ENCODE data around the gene UBAC1.

The UBAC1 gene

GRCh38 chr9:135984072-135984710 lies 23.0 kb upstream of the UBAC1 start:
- TF ChIP-seq POLR2AphosphoS5 (IDR thresholded peaks at IDR 0.05; ENCODE audit: low read depth, low read length) (no peak), SIN3A (IDR thresholded peaks at IDR 0.05; ENCODE audit: borderline replicate concordance, insufficient read depth, low read length) (no peak), FOXP2 (optimal IDR thresholded peaks at IDR 0.05; ENCODE audit: borderline replicate concordance, extremely low read depth, extremely low read length, insufficient read depth) (no peak), TAF1 (IDR thresholded peaks at IDR 0.05; ENCODE audit: borderline replicate concordance, insufficient read depth, low read length) (no peak)
- TF ChIP-seq, protein P1, sequence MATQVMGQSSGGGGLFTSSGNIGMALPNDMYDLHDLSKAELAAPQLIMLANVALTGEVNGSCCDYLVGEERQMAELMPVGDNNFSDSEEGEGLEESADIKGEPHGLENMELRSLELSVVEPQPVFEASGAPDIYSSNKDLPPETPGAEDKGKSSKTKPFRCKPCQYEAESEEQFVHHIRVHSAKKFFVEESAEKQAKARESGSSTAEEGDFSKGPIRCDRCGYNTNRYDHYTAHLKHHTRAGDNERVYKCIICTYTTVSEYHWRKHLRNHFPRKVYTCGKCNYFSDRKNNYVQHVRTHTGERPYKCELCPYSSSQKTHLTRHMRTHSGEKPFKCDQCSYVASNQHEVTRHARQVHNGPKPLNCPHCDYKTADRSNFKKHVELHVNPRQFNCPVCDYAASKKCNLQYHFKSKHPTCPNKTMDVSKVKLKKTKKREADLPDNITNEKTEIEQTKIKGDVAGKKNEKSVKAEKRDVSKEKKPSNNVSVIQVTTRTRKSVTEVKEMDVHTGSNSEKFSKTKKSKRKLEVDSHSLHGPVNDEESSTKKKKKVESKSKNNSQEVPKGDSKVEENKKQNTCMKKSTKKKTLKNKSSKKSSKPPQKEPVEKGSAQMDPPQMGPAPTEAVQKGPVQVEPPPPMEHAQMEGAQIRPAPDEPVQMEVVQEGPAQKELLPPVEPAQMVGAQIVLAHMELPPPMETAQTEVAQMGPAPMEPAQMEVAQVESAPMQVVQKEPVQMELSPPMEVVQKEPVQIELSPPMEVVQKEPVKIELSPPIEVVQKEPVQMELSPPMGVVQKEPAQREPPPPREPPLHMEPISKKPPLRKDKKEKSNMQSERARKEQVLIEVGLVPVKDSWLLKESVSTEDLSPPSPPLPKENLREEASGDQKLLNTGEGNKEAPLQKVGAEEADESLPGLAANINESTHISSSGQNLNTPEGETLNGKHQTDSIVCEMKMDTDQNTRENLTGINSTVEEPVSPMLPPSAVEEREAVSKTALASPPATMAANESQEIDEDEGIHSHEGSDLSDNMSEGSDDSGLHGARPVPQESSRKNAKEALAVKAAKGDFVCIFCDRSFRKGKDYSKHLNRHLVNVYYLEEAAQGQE (IDR thresholded peaks at IDR 0.05; ENCODE audit: insufficient read depth in 1 of 2, low read depth in 2 of 2, low read length in 2 of 2), result no peak

DNA sequence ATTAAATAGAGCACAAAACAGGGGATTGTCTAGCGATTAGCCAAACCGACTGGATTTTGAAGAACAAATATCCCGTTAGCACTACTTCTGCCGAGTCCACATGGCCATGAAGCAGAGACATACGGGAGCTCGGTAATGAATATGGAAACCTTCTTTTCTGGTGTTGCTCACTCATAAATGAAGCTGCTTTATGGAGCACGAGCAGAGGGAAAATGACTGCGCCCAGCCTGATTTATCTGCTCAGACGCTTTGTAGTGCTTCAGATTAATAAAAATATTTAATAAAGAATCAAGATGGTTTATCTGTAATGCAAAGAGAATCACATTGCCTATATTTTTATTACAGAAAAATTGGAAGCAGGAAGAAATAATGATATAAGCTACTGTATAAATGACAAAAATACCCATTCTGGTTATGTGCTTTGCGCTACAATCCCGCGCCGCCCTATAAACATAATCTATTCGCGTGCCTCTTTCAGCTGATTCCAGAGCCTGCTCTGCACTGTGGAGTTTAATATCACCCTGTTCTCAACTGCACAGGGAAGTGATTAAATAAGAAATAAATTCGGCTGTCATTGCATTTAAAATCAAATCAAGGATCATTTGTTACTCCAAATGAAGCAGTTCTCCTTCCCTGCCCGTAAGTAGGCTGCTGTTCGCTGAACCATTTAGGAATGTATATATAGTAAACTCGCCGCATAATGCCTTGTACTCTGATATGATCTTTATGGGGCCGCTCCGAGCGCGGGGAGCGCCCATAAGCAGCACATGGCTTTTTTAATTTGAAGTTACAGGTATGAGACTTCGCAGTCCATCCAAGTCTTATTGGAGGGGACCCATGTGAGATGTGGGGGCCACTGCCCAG lies 22.3 kb upstream of the UBAC1 start:
- no peak for TF ChIP-seq FOXP2 (optimal IDR thresholded peaks at IDR 0.05; ENCODE audit: borderline replicate concordance, extremely low read depth, extremely low read length, insufficient read depth)
- TF ChIP-seq POLR2AphosphoS5 (IDR thresholded peaks at IDR 0.05; ENCODE audit: low read depth, low read length), result no peak
- TF ChIP-seq, protein P1 (IDR thresholded peaks at IDR 0.05; ENCODE audit: insufficient read depth in 1 of 2, low read depth in 2 of 2, low read length in 2 of 2), result no peak
- TF ChIP-seq SIN3A (IDR thresholded peaks at IDR 0.05; ENCODE audit: borderline replicate concordance, insufficient read depth, low read length), result no peak
- no peak for TF ChIP-seq TAF1 (IDR thresholded peaks at IDR 0.05; ENCODE audit: borderline replicate concordance, insufficient read depth, low read length)

- TF ChIP-seq FOXP2 (optimal IDR thresholded peaks at IDR 0.05; ENCODE audit: borderline replicate concordance, extremely low read depth, extremely low read length, insufficient read depth) (no peak), TAF1 (IDR thresholded peaks at IDR 0.05; ENCODE audit: borderline replicate concordance, insufficient read depth, low read length) (no peak), POLR2AphosphoS5 (IDR thresholded peaks at IDR 0.05; ENCODE audit: low read depth, low read length) (no peak), SIN3A (IDR thresholded peaks at IDR 0.05; ENCODE audit: borderline replicate concordance, insufficient read depth, low read length) (no peak)
- TF ChIP-seq, protein P1 (IDR thresholded peaks at IDR 0.05; ENCODE audit: insufficient read depth in 1 of 2, low read depth in 2 of 2, low read length in 2 of 2), result no peak
Observed at GRCh38 chr9:135982499-135983207, 21.5 kb upstream of the UBAC1 start.

DNA sequence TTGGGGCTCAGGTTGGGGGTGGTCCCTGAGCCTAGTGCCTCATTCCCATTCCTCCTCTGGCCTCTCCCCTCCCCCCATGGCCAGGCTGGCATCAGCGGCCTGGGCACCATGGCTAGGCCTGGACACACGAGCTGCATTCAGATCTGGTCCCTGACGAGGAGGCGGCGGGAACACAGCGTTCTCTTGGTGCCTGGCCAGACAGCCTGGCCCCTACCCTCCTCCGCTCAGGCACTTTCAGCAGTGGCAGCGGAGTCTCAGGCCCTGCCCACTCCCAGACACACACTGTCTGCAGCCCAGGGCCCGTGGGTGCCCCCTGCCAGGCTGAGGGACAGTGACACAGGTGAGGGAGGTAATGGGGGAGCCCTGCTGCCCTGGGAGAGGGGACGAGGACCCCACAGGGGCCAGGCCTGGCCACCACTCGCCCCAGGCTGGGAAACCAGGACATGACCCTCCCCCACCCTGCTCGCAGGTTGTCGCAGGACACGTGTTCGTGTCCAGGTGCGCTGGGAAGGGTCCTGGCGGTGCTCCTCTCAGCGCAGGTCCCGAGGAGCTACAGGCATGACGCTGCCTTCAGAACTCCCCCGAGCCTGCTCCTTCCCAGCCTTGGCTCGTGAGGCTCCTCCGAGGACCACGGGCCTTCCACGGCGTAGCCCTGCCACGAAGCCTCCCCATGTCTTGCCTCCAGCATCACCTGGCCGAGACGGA lies 19.9 kb upstream of the UBAC1 start:
- TF ChIP-seq FOXP2 (optimal IDR thresholded peaks at IDR 0.05; ENCODE audit: borderline replicate concordance, extremely low read depth, extremely low read length, insufficient read depth) (no peak), TAF1 (IDR thresholded peaks at IDR 0.05; ENCODE audit: borderline replicate concordance, insufficient read depth, low read length) (no peak), SIN3A (IDR thresholded peaks at IDR 0.05; ENCODE audit: borderline replicate concordance, insufficient read depth, low read length) (no peak), POLR2AphosphoS5 (IDR thresholded peaks at IDR 0.05; ENCODE audit: low read depth, low read length) (no peak)
- TF ChIP-seq, protein P1 (IDR thresholded peaks at IDR 0.05; ENCODE audit: insufficient read depth in 1 of 2, low read depth in 2 of 2, low read length in 2 of 2), result no peak

All from PFSK-1 (cell line).